ENCODE data around the gene RERG. TPM values are rescaled to one million over a fixed set of nuclear protein-coding genes. Genes with fewer than 3 reads are reported as not detected.

RERG gene
- total RNA-seq, 4 donors from 2014 or later: 4.3 to 6.5 (median 5.8) TPM

DNA sequence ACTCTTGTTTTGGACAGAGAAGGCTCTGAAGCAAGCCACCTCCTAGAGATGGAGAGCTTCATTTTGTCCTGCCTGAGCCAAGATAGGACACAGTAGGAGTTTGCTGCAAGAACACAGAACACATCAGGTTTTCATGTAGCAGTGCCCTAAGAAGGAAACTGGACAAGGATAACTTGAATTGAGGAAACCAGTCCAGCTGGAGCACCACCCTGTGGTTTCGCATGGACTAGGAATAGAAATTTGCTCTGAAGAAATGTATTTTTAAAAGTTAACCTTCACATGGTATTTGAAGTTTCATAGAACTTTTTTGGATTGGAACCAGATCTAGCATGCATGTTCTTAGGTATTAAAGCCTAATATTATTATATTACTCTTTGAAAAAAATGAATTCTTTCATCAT, 68.8 kb downstream of the RERG start:
- DNase-seq (peak in 1 of 2 donors; percentile 14), ATAC-seq (no peak)
- Histone ChIP-seq H3K4me1 (peaks cover 0 to 12% of the 10 kb centered on the region in 2 donors), H3K36me3 (no peaks in the 10 kb centered on the region), H3K9me3 (no peaks in the 10 kb centered on the region), H3K27ac (peak overlapping the region; percentile 34 to 59 (median 54)), H3K4me3 (no peak overlapping the region), H3K27me3 (no peaks in the 10 kb centered on the region)
- TF ChIP-seq, protein P1, sequence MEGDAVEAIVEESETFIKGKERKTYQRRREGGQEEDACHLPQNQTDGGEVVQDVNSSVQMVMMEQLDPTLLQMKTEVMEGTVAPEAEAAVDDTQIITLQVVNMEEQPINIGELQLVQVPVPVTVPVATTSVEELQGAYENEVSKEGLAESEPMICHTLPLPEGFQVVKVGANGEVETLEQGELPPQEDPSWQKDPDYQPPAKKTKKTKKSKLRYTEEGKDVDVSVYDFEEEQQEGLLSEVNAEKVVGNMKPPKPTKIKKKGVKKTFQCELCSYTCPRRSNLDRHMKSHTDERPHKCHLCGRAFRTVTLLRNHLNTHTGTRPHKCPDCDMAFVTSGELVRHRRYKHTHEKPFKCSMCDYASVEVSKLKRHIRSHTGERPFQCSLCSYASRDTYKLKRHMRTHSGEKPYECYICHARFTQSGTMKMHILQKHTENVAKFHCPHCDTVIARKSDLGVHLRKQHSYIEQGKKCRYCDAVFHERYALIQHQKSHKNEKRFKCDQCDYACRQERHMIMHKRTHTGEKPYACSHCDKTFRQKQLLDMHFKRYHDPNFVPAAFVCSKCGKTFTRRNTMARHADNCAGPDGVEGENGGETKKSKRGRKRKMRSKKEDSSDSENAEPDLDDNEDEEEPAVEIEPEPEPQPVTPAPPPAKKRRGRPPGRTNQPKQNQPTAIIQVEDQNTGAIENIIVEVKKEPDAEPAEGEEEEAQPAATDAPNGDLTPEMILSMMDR (IDR thresholded peaks at IDR 0.05 in 4 of 5, conservative IDR thresholded peaks at IDR 0.05 in 1 of 5): peak in 1 of 5 experiments; percentile 15
- no peak for TF ChIP-seq POLR2A (IDR thresholded peaks at IDR 0.05)
- intact Hi-C loops (cut with DNase I; ENCODE audit: low total_unique reads) (no loop called here), in situ Hi-C loops (cut with MboI; ENCODE audit: low sequenced_read_pairs in 4 of 4) (loop anchor here in 3 of 4 donors (5.0 to 25.0 kb wide), 5 partner anchors 55 to 122 kb away; partner anchors contain the start of gene RERG (in 1 of the 3))

- Histone ChIP-seq H3K4me1 (peaks cover 0 to 8% of the 10 kb centered on the region in 2 donors), H3K4me3 (no peak overlapping the region), H3K9me3 (no peaks in the 10 kb centered on the region), H3K27ac (peak overlapping the region; percentile 34 to 59 (median 54)), H3K36me3 (no peaks in the 10 kb centered on the region), H3K27me3 (no peaks in the 10 kb centered on the region)
- intact Hi-C loops (cut with DNase I; ENCODE audit: low total_unique reads) (loop anchor here (1.0 kb wide), 1 partner anchor 70 kb away; the partner anchor contains the start of gene RERG), in situ Hi-C loops (cut with MboI; ENCODE audit: low sequenced_read_pairs in 4 of 4) (loop anchor here in 3 of 4 donors (5.0 to 25.0 kb wide), 5 partner anchors 56 to 123 kb away; partner anchors contain the start of gene RERG (in 1 of the 3))
- no peak for DNase-seq
- peak; percentile 56 to 62 for ATAC-seq
- TF ChIP-seq, protein P1 (IDR thresholded peaks at IDR 0.05 in 4 of 5, conservative IDR thresholded peaks at IDR 0.05 in 1 of 5): peak in 4 of 5 experiments; percentile 37 to 48 (median 48)
- TF ChIP-seq POLR2A (IDR thresholded peaks at IDR 0.05): no peak
These were observed 69.8 kb downstream of the RERG start for GRCh38 chr12:15151161-15152091.

DNA sequence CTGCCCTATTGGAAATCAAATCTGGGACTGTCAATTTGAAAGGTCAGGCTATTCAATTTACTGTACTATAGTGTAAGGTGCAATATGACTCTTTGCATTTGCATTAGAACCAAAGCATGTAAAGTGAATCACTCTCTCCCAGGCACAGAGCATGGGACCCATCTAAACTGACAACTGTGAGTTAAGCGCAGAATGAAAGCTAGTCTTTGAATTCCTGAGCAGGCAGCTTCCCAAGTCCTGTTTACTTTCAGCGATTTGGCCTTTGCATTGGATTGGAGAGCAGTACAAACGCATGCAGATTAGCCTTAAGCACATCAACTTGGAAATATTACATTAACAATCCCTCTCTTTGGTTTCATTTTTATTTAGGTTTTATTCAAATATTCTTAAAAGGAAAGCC, 74.6 kb downstream of the RERG start:
- Histone ChIP-seq H3K36me3 (no peaks in the 10 kb centered on the region), H3K4me3 (no peak overlapping the region), H3K9me3 (no peaks in the 10 kb centered on the region), H3K27me3 (no peaks in the 10 kb centered on the region), H3K4me1 (no peaks in the 10 kb centered on the region), H3K27ac (no peak overlapping the region)
- no peak for DNase-seq
- no peak for ATAC-seq
- in situ Hi-C loops (cut with MboI; ENCODE audit: low sequenced_read_pairs in 4 of 4) (no loop called here), intact Hi-C loops (cut with DNase I; ENCODE audit: low total_unique reads) (loop anchor here (5.0 kb wide), 1 partner anchor 299 kb away; no protein-coding TSS in a partner anchor)
- TF ChIP-seq, protein P1 (IDR thresholded peaks at IDR 0.05 in 4 of 5, conservative IDR thresholded peaks at IDR 0.05 in 1 of 5): no peak
- TF ChIP-seq POLR2A (IDR thresholded peaks at IDR 0.05): no peak

- in situ Hi-C loops (cut with MboI; ENCODE audit: low sequenced_read_pairs in 4 of 4): no loop called here
- no peak for ATAC-seq
- TF ChIP-seq, protein P1 (IDR thresholded peaks at IDR 0.05 in 4 of 5, conservative IDR thresholded peaks at IDR 0.05 in 1 of 5): no peak
- TF ChIP-seq POLR2A (IDR thresholded peaks at IDR 0.05): no peak
- Histone ChIP-seq H3K36me3 (no peaks in the 10 kb centered on the region), H3K27me3 (no peaks in the 10 kb centered on the region), H3K4me1 (no peaks in the 10 kb centered on the region), H3K4me3 (no peak overlapping the region), H3K27ac (no peak overlapping the region), H3K9me3 (no peaks in the 10 kb centered on the region)
- intact Hi-C loops (cut with DNase I; ENCODE audit: low total_unique reads): no loop called here
- DNase-seq: no peak
These were observed 77.8 kb downstream of the RERG start for GRCh38 chr12:15143467-15143866.

Measured in gastrocnemius medialis (tissue), 4 donors.